HEK293T (cell line): ENCODE measurements around the gene ACSL3.

ENCODE experiments used
- ARNT ChIP-seq: fragments of 450-650 bp; IDR thresholded peaks from 2 replicates; pipeline ENCODE4 v1.6.1; 2017; ENCODE audit warnings: mild to moderate bottlenecking
- ELF4 ChIP-seq: fragments of 450-650 bp; IDR thresholded peaks from 2 replicates; pipeline ENCODE4 v1.6.1; 2017; ENCODE audit warnings: antibody characterized with exemption
- FOXA1 ChIP-seq: fragments of 450-650 bp; IDR thresholded peaks from 2 replicates; pipeline ENCODE4 v1.6.1; 2016; ENCODE audit warnings: mild to moderate bottlenecking
- FOXK2 ChIP-seq: fragments of 450-650 bp; IDR thresholded peaks from 2 replicates; pipeline ENCODE4 v1.6.1; 2016; ENCODE audit warnings: mild to moderate bottlenecking
- FOXM1 ChIP-seq: fragments of 450-650 bp; IDR thresholded peaks from 2 replicates; pipeline ENCODE4 v1.6.1; 2017; ENCODE audit warnings: mild to moderate bottlenecking, borderline replicate concordance
- HDGF ChIP-seq: fragments of 450-650 bp; IDR thresholded peaks from 2 replicates; pipeline ENCODE4 v1.6.1; 2017; ENCODE audit warnings: antibody characterized with exemption, borderline replicate concordance
- L3MBTL2 ChIP-seq: fragments of 450-650 bp; conservative IDR thresholded peaks from 2 replicates; pipeline ENCODE4 v1.6.1; 2016; ENCODE audit warnings: mild to moderate bottlenecking
- LEF1 ChIP-seq: fragments of 450-650 bp; IDR thresholded peaks from 2 replicates; pipeline ENCODE4 v1.6.1; 2017; ENCODE audit warnings: mild to moderate bottlenecking, borderline replicate concordance
- NFRKB ChIP-seq: fragments of 450-650 bp; IDR thresholded peaks from 2 replicates; pipeline ENCODE4 v1.6.1; 2016; ENCODE audit warnings: mild to moderate bottlenecking, moderate library complexity
- PKNOX1 ChIP-seq: fragments of 450-650 bp; IDR thresholded peaks from 2 replicates; pipeline ENCODE4 v1.6.1; 2016
- SP1 ChIP-seq: fragments of 450-650 bp; IDR thresholded peaks from 2 replicates; pipeline ENCODE4 v1.6.1; 2017
- SUZ12 ChIP-seq: fragments of 450-650 bp; IDR thresholded peaks from 2 replicates; pipeline ENCODE4 v1.6.1; 2016; ENCODE audit warnings: mild to moderate bottlenecking
- TARDBP ChIP-seq: fragments of 450-650 bp; IDR thresholded peaks from 2 replicates; pipeline ENCODE4 v1.6.1; 2016
- ZNF384 ChIP-seq: fragments of 450-650 bp; IDR thresholded peaks from 2 replicates; pipeline ENCODE4 v1.6.1; 2016

GRCh38 chr2:222892761-222893160 is 31.9 kb downstream of the ACSL3 start:
- TF ChIP-seq TARDBP (no peak), ELF4 (no peak), FOXM1 (no peak), FOXK2 (no peak), PKNOX1 (no peak), NFRKB (no peak), ARNT (no peak), L3MBTL2 (no peak), SP1 (no peak), FOXA1 (no peak), SUZ12 (no peak), ZNF384 (no peak), LEF1 (no peak), HDGF (no peak)
